GM12864 (cell line): ENCODE measurements around the gene TMEM45A.
"Not testable (repeated sequence)": the region's sequence is repeated elsewhere in the genome, so short reads cannot be mapped to it uniquely, and the experiment has no call there.

Source experiments
- DNase-seq: peaks from one replicate; pipeline ENCODE4 v3.0.0-alpha.2; 2011; ENCODE audit warnings: low read depth
- H3K4me3 ChIP-seq: 2 replicates; pipeline ENCODE4 v1.5.1; 2011; ENCODE audit warnings: mild to moderate bottlenecking, low read depth, low read length, control low read depth
- CTCF ChIP-seq: IDR thresholded peaks from 2 replicates; pipeline ENCODE4 v1.5.1; 2011; ENCODE audit warnings: low read depth, mild to moderate bottlenecking, moderate library complexity, low read length, control low read depth, inconsistent platforms; ENCODE audit errors: missing control alignments

Gene TMEM45A

GRCh38 chr3:100570811-100571210 is 78.4 kb downstream of the TMEM45A start:
- no peak for TF ChIP-seq CTCF
- DNase-seq: no peak
- no peak overlapping the region for H3K4me3 ChIP-seq

DNA sequence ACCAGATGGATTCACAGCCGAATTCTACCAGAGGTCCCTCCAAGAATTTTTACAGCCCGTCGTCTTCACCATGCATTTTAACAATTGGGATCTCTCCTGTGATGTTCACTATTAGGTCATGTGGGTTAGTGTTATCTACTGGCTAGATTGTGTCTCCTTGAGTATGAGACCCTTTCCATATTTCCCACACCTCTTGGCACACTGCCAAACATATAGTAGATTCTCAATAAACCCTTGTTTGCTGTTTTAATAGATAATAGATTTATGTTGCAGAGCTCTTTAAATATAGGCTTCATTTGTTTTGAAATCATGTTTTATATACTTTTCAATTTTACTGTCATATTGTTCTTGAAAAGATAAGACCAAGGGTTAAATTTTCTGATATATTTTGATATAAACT is 82.1 kb downstream of the TMEM45A start:
- DNase-seq: no peak
- no peak overlapping the region for H3K4me3 ChIP-seq
- TF ChIP-seq CTCF: no peak

DNA sequence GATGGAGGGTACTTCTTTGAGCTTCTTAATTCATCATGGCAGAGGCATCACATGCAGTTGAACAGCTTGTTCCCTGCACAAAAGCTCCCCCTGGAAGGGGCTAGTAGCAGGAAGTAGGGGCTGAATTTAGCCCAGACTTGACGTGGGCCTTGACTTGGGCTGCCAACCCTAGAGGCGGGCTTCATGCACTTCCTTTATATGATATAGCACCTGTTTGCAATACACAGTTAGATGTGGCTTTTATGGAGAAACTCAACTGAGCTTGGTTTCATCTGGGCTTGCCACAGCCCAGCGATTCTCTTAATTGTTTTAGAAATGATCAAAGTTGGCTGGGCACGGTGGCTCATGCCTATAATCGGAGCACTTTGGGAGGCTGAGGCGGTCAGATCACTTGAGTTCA is 83.3 kb downstream of the TMEM45A start:
- DNase-seq: no peak
- TF ChIP-seq CTCF: no peak
- H3K4me3 ChIP-seq: no peak overlapping the region

DNA sequence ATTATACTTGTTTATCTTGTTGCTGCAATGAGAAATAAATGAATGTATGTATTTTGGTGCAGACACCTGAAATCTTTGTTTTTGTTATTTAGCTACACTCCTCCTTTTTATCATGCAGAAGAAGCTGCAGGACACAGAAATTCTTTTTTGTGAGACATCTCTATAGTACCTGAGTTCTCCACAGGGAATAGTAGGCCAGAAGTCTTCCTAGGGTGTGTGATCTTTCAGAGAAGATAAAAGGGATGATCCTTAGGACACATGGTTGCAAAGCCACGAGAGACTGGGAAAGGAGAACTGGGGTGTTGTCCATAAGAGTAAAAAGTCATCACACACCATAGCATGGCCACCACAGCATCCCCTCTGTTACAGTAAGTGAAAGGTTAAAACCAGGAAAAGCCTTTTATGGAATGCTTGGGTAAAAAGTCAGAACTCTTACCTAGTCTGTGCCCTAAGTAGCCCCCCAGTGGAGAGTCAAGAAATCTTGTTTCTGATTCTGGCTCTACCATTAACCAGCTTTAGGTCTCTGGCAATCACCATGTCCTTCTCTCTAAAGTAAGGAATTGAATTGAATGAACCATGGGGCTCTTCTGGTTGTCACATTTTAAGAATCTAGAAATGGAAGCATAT is 85.1 kb downstream of the TMEM45A start:
- TF ChIP-seq CTCF: no peak
- H3K4me3 ChIP-seq: no peak overlapping the region
- no peak for DNase-seq

DNA sequence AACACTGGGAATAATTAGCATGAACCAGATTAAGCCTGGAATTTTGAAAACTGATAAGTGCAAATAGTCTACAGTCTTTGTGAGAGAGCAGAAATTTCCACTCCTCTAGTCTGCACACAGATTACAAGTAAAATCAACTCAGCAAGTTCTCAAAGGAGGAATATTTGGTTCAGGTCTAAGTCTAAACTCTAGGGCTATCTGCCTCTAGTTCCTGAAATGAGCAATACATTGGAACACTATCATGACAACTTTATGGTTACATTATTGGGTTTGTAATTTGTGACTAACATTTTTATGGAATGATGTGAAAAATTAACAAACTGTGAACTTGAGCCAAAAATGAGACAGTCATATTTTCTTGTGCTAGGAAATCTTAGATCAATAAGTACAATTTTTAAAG is 86.2 kb downstream of the TMEM45A start:
- TF ChIP-seq CTCF: no peak
- no peak for DNase-seq
- H3K4me3 ChIP-seq: no peak overlapping the region

DNA sequence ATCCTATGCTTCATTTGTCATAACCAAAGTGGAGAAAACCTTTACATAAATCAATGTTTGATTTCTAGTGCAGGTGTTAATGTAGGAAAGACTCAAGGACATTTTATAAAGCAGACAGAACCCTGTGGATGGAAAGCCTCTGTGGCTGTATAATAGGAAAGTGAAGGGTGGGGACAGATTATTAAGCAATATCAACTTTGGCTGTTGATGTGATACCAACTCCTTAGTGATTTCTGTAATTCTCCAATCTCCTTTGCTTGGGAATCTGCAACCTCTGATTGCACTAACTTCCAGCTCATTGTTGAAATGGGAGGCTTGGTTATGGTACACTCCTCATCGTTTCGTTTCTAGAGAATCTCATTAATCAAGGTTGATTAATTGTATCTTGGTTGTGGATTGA is 87.7 kb downstream of the TMEM45A start:
- H3K4me3 ChIP-seq: no peak overlapping the region
- no peak for TF ChIP-seq CTCF
- no peak for DNase-seq

DNA sequence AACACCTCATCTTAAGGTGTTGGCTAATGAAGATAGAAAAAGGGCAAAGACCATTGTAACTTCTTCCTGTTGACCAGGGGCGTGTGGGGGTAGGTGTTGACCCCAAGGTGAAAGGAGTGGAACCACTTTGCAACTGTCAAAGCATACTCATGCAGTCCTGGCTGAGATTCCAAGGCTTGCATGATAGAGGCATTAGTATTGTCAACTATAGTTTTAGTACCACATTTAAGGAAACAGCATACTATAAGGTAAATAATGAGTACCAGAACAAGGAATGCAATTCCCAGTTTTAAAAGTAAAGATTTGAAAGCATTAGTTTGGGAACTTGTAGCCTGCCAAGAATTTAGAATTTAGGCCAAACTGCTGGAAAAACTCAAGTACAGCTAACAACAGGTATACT is 89.2 kb downstream of the TMEM45A start:
- TF ChIP-seq CTCF: no peak
- no peak overlapping the region for H3K4me3 ChIP-seq
- DNase-seq: no peak

- H3K4me3 ChIP-seq, DNase-seq: not testable (repeated sequence)
Observed at GRCh38 chr3:100582157-100582556, 89.7 kb downstream of the TMEM45A start.
